ENCODE results near the gene TRPM2.

Gene TRPM2

DNA sequence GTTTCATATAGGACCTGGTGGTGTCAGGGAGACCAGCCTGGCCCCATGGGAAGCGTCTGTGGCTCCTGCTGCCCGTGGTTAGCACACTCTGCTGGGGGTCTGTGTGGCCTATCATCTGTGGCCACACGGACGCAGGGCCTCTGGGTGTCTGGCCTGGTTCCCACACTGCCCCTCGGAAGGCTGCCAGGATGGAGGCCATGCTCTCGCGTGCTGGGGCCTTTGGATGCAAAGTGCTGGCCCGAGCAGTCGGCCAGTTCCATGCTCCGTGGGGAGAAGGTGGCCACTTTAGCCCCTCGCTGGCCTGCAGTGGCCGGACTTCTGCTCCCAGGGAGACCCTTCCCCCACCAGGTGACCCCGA lies 81.1 kb downstream of the TRPM2 start:
- no peak for DNase-seq

DNA sequence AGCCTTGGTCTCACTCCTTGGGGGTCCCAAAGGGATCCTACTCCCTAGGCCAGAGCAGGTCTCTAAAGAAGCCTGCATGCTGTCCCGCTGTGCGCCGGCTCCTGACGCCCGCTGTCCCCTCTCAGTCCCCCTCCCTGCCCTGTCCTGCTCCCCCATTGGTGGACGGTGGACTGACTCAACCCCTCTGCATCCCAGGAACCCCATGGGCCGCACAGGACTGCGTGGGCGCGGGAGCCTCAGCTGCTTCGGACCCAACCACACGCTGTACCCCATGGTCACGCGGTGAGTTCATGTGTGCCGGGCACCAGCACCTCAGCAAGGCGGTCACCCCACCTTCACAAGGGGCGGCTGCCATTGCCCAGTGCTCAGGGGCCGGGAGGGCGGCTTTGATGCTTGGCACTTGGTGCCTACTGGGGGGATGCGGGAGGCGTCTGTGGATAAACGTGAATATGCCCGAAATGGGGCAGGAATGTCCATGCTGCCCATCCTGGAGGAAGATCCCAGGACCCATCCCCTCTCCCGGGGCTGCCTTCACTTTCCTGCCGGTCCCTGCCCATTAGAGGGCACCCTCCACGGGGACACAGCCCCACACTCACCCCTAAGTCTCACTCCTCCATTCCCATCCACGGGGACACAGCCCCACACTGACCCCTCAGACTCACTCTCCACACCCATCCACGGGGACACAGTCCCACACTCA lies 81.7 kb downstream of the TRPM2 start:
- no peak for DNase-seq

DNA sequence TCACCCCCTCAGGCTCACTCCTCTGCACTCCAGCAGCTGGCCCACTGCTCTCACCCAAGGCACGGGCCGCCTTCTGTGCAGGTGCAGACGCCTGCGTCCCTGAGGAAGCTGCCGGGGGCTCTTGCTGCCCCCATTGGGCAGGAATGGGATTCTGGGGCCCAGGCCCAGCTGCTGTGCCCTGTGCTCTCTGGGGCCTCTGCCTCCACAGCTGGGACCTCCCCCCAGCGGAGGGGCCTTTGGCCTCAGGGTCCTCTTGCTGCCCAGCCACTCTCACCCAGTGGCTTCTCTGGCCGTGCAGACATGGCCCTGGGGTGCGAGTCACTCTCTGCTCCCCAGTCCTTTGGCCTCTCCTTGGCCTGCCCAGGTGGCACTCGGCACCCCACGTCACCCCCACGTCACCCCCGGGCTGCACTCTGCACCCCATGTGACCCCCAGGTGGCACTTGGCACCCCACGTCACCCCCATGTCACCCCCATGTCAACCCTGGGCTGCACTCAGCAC lies 82.7 kb downstream of the TRPM2 start:
- no peak for DNase-seq

DNA sequence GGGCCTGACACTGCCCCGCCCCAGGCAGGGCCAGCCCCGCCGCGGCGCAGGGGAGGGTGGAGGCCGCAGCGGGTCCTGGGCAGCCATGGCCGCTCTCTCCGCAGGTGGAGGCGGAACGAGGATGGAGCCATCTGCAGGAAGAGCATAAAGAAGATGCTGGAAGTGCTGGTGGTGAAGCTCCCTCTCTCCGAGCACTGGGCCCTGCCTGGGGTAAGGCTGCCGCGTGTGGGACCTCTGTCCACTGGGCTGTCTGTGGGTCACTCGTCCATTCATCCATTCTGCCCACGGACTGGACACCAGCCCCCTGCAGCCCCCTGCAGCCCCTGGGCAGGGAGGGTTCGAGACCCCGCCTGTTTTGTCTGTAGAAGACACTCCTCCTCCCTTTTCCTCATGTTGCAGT lies 83.5 kb downstream of the TRPM2 start:
- no peak for DNase-seq

DNA sequence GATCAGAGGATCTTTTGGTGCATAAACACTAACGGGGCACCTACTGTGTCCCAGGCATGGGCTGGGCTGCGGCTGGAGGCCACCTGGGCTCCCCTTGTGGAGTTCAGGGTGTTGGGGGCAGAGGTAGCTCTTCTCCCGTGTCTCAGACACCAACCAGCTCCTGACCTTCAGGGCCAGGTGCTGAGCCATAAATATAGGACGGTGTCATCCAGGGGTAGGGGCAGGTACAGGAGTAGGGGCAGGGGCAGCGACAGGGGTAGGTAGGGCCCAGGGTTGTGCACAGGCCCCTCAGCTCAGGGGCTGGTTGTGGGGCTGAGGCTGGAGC lies 83.9 kb downstream of the TRPM2 start:
- DNase-seq, result no peak

DNA sequence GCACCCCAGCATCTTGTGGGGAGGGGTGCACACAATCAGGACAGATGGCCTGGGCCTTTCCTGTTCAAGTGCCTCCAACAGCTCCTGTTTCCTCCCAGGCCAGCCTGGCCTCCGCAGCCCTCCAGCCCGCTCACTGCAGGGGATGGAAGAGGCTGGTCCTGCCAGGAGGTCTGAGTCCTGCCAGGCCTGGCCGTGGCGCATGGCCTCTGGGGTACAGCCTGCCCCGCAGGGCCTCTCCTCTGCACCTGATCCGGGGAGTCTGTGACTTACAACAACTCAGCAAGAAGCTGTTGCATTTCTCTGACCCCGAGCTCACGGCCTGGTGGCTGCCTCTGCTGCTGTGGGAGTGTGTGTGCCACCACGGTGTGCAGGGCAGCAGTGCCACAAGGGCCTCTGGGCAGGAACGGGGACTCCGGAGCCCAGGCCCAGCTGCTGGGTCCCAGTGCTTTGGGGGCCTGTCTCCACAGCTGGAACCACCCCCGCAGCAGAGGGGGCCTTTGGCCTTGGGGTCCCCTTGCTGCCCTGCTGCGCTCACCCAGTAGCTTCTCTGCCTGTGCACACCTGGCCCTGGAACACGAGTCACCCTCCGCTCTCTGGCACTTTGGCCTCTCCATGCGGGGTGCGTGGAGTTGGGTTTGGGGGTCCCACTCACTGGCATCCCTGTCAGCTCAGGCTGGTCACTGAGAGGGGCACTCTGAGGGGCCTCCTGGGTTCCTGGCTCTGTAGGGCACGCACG lies 84.4 kb downstream of the TRPM2 start:
- DNase-seq, result no peak

DNA sequence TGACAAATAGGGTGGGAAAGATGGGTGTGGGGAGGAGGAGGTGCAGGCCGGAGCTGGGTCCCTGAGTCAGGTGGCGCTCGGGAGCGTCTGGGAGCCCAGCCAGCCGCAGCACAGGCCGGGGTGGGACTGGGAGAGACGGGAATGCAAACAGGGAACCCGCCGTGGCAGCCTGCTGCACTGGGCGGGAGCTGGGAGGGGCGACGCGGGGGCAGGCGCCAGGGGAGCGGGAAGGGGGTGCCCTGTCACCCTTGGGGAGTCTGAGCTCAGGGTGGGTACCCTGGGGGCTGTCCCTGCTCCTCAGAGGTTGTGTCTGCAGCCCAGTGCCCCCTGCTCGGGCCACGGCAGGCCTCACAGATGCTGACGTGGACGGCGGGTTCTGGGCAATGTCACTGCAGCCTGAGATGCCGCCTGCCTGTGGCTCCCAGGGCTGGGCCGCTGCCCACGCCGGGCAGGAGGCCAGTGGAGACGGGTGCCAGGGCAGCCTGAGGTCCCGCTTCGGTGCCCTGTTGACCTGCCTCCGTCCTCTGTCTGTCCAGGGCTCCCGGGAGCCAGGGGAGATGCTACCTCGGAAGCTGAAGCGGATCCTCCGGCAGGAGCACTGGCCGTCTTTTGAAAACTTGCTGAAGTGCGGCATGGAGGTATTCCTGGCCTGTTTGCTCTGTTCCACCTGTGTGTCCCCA lies 85.2 kb downstream of the TRPM2 start:
- no peak for DNase-seq

DNA sequence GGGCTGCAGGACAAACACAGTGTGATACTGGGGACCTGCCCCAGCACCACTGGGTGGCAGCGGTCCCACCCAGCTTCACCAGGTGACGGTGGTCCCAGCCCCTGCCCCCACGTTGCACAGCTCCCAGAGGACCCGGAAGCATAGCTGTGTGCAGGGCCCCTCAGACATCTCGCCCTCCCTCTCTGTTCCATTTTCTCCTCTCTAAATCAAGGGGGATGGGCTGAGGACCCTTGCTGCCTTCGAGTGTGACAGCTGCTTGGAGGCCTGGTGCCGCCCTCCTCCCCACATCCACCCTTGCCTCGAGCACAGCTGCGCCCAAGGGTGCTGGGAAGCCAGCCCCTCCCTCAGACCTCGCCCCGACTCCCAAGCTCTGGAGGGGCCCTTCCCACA lies 85.8 kb downstream of the TRPM2 start:
- DNase-seq, result no peak

DNA sequence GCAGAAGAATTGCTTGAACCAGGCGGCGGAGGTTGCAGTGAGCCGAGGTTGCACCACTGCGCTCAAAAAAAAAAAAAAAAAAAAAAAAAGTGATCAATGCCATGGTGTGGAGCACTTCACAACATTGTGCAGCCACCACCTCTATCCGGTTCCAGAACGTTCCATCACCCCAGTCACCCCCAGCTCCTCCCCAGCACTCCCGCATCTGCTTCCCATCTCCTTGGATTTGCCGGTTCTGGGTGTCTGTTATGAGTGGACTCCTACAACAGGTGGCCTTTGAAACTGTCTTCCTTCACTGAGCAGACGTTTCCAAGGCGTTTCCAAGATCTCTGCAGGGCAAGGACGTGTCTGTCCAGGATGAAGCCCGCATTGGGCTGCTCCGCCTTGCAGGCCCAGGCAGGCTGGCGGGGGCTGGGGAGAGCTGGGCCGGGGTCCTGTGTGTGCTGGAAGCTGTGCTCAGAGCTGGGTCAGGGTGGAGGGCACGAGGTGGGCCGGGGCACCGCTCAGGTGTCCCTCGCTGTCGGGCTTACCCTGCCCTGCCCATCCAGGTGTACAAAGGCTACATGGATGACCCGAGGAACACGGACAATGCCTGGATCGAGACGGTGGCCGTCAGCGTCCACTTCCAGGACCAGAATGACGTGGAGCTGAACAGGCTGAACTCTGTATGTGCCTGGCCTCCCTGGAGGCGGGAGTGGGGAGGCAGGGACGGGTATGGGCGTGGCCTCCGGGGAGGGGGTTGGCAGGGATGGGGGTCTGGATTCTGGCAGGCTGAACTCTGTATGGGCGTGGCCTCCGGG lies 87.0 kb downstream of the TRPM2 start:
- no peak for DNase-seq

DNA sequence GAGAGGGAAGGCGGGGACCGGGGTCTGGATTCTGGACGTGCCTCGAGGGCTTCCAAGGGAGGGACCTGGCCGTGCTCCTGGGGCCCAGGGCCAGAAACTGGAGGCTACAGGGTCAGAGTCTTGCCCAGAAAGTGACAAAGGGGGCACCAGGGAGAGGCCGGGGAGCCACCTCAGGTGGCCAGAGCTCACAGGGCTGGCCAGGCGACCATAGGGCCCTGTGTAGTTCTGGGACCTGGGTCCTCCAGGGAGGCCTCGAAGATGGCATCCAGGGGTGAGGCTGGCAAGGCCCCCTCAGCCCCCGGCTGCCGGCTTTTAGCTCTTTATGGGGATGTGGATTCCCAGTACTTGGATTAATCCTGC lies 87.6 kb downstream of the TRPM2 start:
- DNase-seq, result no peak

DNA sequence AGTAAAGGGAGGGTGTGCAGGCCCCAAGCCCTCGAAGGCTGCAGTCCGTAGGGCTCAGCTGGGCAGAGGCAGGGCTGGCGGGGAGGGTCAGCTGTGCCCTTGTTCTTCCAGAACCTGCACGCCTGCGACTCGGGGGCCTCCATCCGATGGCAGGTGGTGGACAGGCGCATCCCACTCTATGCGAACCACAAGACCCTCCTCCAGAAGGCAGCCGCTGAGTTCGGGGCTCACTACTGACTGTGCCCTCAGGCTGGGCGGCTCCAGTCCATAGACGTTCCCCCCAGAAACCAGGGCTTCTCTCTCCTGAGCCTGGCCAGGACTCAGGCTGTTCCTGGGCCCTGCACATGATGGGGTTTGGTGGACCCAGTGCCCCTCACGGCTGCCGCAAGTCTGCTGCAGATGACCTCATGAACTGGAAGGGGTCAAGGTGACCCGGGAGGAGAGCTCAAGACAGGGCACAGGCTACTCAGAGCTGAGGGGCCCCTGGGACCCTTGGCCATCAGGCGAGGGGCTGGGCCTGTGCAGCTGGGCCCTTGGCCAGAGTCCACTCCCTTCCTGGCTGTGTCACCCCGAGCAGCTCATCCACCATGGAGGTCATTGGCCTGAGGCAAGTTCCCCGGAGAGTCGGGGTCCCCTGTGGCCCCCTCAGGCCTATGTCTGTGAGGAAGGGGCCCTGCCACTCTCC lies 88.3 kb downstream of the TRPM2 start:
- no peak for DNase-seq

DNA sequence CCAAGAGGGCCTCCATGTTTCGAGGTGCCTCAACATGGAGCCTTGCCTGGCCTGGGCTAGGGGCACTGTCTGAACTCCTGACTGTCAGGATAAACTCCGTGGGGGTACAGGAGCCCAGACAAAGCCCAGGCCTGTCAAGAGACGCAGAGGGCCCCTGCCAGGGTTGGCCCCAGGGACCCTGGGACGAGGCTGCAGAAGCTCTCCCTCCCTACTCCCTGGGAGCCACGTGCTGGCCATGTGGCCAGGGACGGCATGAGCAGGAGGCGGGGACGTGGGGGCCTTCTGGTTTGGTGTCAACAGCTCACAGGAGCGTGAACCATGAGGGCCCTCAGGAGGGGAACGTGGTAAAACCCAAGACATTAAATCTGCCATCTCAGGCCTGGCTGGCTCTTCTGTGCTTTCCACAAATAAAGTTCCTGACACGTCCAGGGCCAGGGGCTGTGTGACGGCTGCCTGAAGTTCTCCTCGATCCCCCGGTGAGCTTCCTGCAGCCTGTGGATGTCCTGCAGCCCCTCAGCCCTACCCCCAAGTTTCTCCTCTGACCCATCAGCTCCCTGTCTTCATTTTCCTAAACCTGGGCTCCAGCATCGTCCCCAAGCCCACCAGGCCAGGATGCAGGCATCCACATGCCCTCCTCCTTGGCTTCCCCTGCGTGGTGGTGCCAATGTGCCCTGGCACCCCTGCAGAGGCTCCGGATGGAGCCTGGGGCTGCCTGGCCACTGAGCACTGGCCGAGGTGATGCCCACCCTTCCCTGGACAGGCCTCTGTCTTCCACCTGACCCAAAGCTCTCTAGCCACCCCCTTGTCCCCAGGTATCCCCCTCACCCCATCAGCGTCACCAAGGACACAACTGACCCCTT lies 89.1 kb downstream of the TRPM2 start:
- no peak for DNase-seq

DNA sequence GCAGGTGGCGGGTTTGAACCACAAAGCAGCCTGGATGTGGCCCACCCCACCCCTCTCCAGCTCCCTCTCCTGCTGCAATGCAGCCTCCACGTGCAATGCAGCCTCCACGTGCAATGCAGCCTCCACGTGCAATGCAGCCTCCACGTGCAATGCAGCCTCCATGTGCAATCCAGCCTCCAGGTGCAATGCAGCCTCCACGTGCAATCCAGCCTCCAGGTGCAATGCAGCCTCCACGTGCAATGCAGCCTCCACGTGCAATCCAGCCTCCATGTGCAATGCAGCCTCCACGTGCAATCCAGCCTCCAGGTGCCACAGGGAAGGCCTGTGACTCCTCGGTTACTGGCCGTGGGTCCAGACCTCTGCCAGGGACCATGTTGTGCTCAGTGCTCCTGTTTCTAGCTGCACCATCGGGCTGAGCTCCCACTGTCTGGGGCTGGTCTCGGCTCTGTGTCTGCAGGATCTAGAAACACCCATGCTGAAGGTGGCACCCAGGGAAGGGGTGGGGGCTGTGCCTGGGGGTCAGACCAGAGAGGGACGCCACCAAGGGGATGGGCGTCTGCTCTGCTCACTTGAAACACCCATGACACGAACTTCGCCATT lies 90.0 kb downstream of the TRPM2 start:
- no peak for DNase-seq

DNA sequence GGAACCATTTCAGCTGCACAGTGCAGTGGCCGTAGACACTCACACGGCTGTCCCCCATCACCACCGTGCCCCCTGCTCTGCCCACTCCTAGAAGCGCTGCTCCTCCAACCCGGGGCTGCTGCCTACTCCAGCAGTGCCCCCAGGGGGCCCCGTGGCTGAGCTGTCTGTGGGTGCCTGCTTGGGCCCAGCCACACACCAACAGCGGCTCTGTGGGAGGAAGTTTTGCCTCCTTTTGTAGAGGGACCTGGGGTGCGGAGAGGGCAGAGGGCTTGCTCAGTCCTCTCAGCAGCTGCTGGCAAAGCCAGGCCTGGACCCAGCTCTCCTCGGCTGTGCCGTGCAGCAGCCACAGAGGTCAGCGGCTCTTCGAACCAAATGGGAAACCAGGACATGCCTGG lies 90.5 kb downstream of the TRPM2 start:
- DNase-seq, result no peak

DNA sequence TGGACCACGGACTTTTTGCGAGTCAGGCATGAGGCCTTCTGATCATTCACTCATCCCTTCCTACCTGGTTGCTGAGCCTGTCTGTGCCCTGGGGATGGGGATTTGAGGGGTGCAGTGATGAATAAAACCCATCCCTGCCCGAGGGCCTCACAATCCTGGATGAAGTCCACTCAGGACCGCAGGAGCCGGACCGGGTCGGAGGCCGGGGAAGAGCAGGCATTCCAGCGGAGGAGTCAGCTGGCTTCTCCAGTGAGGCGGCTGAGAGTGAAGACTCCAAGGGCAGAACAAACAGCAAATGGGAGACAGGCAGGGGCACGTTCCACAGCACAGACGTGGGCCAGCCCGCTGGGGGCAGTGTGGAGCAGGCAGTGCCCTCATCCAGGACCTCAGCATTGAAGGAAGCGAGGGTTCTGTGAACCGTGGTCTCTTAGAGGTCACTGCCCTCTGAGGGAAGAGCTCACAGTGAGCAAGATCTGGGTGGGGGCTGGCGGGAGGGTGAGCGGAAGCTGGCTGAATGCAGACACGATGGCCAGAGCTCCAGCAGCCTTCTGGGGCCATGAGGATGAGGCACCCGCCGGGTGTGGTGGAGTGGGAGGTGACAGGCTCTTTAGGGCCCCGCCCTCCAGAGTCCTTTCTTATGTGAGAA lies 91.0 kb downstream of the TRPM2 start:
- no peak for DNase-seq

DNA sequence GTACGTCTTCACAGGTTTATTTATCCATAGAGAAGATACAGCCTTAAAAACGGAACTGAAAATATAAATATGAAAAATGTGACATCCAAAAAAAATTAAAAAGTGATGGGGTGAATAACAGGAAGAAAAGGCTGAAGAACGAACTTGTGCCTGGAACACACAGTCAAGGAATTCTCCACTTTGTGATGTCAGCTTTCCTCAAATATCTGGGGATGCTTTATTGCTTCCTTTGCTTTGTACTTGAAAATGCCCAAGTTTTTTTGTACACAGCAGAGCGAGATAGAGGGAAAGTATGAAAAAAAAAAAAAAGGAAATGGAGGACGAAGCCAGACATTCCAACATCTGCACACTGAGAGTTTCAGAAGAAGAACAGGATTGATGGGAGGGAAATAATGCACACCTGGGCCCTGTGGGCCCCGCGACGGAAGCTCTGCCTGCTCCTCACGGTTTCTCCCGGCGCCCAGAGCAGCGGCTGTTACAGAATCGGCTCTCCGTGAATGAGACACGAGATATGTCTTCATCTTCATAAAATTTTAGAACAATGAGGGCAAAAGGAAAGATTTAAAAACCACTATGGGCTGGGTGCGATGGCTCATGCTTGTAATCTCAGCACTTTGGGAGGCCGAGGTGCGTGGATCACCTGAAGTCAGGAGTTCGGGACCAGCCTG lies 91.9 kb downstream of the TRPM2 start:
- DNase-seq, result no peak

DNA sequence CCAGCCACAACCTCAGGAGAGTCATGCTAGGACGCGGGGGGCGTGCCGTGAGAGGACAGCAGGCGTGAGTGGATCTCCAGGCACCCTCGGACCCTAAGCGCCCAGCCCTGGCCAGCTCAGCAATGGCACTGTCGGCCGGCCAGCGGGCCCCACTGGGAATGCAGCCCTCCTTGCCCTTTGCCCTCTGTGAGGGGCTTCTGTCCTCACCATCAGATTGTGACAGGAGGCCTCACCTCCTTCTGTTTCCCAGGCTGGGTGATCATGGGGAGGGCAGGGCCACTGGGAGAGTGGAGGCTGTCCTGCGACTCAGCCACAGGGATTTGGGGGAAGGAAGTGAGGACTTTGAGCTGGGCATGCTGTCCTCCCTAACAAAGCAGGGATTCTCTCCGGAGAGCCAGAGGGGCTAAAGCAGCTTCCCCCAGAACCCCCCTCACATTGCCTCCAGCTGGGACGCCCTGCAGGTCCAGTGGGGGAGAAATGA lies 95.3 kb downstream of the TRPM2 start:
- DNase-seq, result no peak

DNA sequence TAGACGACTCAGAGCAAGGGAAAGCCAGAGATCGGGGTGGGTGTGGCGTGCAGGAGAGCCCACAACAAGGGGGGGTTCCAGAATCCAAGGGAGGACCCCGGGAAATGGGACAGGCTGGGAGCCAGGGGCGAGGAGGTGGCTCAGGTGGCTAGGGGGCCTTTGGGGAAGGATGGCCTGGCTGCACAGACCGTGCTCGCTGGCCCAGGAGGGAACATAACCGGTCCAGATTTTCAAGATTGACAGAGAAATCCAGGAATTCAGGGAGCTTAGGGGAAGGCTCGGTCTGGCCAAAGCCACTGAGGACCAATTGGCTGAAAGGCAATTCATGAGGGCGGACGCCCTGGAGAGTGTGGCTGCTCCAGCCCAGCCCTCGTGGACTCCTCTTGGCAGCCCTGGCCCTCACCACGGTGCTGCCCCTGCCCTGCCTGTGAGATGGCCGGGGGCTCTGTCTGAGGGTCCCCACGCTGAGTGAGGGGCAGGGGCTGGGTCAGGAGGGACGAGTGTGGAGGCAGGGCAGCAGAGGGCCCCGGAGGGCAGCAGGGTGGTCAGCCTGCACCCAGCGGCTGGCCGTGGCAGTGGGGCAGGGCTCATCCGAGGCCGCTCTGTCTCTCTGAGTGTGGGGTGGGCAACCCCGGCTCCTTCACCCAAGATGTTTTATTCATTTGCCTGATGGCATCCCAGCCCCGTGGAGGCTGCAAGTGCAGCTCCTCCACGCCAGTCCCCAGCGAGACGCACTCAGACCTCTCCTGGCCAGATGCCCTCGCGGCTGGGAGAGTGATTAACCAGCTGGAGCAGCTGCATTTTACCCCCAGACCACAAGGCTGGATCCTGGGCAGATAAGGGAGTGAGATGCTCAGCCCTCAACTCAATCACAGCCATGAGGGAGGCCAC lies 96.3 kb downstream of the TRPM2 start:
- no peak for DNase-seq

DNA sequence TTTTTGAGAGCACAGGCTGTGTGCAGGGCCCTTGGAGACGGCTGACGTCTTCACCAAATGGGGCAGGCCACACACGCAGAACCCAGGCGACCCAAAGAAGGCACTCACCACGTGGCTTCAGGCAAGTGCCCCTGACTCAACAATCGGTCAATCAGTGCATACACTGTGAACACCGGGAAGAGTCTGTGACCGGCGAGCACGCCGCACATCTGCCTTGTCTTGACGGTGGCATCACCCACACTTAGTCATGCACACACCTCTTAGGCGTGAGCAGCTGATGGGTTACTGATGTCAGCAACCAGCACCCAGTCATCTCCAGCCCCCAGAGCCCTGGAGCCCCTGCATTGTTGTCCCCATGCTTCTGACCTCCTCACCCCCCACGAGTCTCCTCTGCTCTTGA lies 97.0 kb downstream of the TRPM2 start:
- no peak for DNase-seq

Measured in SIG-M5 (cell line).